ENCODE results near the gene LRCH4. TPM values are rescaled to one million over a fixed set of nuclear protein-coding genes. Genes with fewer than 3 reads are reported as not detected.
A peak's percentile ranks its signal among the peaks of the same experiment; 100 is the strongest.
"Not testable (repeated sequence)": the region's sequence is repeated elsewhere in the genome, so short reads cannot be mapped to it uniquely, and the experiment has no call there.

The LRCH4 gene
- total RNA-seq, 3 donors from 2014 or later = 57.2 to 71.0 (median 63.9) TPM

DNA sequence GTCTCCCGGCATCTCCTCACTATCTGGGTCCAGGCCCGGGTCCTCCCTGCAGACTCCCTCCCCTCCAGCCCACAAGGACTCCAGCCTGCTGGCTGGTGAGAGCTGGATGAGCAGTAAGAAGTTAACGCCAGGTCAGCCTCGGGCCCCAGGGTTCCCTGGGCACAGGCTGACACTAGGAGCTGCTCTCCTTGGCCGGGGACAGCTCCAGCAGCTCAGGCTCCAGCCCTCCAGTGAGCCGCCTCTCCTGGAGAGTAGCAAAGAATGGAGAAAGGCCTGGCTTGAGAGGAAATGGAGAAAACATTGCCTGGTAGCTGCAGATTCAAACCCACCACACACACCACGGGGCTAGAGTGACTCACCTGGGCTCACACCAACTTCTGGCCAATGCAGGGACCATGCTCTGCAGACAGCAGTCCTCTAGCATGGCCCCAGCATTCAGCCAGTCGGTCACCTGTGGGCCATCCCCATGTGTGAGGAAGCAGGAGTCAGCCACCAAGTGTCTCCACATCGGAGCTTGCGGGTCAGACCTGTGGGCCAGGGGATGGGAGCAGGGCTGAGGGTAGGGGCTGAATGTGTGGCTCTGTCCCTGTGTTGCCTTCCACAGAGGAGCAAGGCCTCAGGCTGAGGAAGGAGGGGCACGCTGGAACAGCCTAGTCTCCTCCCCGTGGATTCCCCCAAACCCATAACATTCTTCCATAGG, 18.7 kb downstream of the LRCH4 start:
- H3K9me3 ChIP-seq = no peaks in the 10 kb centered on the region
- intact Hi-C loops (cut with DNase I, micrococcal nuclease) = no loop called here
- DNase-seq = peak in 2 of 3 donors; percentile 36 to 45
- no peak for ATAC-seq
- H3K4me3 ChIP-seq = no peak overlapping the region
- H3K4me1 ChIP-seq (ENCODE audit: low read depth) = peaks cover 32% of the 10 kb centered on the region
- TF ChIP-seq, protein P1, sequence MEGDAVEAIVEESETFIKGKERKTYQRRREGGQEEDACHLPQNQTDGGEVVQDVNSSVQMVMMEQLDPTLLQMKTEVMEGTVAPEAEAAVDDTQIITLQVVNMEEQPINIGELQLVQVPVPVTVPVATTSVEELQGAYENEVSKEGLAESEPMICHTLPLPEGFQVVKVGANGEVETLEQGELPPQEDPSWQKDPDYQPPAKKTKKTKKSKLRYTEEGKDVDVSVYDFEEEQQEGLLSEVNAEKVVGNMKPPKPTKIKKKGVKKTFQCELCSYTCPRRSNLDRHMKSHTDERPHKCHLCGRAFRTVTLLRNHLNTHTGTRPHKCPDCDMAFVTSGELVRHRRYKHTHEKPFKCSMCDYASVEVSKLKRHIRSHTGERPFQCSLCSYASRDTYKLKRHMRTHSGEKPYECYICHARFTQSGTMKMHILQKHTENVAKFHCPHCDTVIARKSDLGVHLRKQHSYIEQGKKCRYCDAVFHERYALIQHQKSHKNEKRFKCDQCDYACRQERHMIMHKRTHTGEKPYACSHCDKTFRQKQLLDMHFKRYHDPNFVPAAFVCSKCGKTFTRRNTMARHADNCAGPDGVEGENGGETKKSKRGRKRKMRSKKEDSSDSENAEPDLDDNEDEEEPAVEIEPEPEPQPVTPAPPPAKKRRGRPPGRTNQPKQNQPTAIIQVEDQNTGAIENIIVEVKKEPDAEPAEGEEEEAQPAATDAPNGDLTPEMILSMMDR (IDR thresholded peaks at IDR 0.05) = no peak
- no peaks in the 10 kb centered on the region for H3K36me3 ChIP-seq (ENCODE audit: low read depth)

GRCh38 chr7:100566018-100566531, 19.9 kb downstream of the LRCH4 start:
- H3K36me3 ChIP-seq (ENCODE audit: low read depth) = no peaks in the 10 kb centered on the region
- peak in 1 of 3 donors; percentile 41 for DNase-seq
- no peak overlapping the region for H3K4me3 ChIP-seq
- no peak for ATAC-seq
- intact Hi-C loops (cut with DNase I, micrococcal nuclease) = no loop called here
- no peaks in the 10 kb centered on the region for H3K9me3 ChIP-seq
- TF ChIP-seq, protein P1 (IDR thresholded peaks at IDR 0.05) = no peak
- H3K4me1 ChIP-seq (ENCODE audit: low read depth) = peaks cover 32% of the 10 kb centered on the region

DNA sequence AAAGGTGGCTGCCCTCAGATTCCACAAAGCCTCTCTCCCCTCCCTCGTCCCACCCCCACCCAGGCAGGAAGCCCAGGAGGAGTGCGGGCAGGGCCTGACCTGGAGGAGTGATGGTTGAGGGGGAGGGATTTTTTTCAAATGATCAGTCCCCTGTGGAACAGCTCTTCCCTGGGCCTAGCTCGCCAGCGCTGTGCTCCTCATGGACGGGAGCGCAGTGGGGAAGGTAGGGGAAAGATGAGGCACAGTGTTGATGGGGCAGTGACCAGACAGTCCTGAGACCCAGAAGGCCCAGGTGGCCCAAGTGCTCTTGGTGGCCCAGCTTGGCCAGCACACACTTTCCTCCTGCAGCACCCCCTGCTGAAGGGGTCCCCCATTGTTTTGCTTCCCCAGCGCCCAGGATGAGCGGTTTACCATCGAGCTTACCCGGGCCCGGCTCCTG, 20.8 kb downstream of the LRCH4 start:
- Histone ChIP-seq H3K36me3 (ENCODE audit: low read depth) (no peaks in the 10 kb centered on the region), H3K4me3 (no peak overlapping the region), H3K4me1 (ENCODE audit: low read depth) (peaks cover 26% of the 10 kb centered on the region), H3K9me3 (no peaks in the 10 kb centered on the region)
- peak in 1 of 3 donors; percentile 43 for DNase-seq
- intact Hi-C loops (cut with DNase I, micrococcal nuclease) = no loop called here
- ATAC-seq = no peak
- TF ChIP-seq, protein P1 (IDR thresholded peaks at IDR 0.05) = no peak

DNA sequence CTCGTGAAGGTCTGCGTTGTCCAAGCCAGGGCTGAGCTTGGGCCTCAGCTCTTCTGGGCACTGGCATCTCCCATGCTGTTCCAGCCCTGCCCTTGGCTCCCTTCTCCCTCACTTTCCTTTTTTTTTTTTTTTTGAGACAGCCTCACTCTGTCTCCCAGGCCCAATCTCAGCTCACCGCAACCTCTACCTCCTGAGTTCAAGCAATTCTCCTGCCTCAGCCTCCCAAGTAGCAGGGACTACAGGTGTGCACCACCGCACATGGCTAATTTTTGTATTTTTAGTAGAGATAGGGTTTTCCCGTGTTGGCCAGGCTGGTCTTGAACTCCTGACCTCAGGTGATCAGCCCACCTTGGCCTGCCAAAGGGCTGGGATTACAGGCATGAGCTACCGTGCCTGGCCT, 21.5 kb downstream of the LRCH4 start:
- peaks cover 19% of the 10 kb centered on the region for H3K4me1 ChIP-seq (ENCODE audit: low read depth)
- not testable (repeated sequence) for DNase-seq; H3K4me3 ChIP-seq; ATAC-seq; H3K36me3 ChIP-seq (ENCODE audit: low read depth); H3K9me3 ChIP-seq
- intact Hi-C loops (cut with DNase I, micrococcal nuclease) = loop anchor here in 1 of 2 donors (5.0 kb wide), 1 partner anchor 102 kb away; the partner anchor contains the start of gene SPACDR

GRCh38 chr7:100563809-100564400, 22.0 kb downstream of the LRCH4 start:
- DNase-seq (peak; percentile 80 to 93 (median 87)), ATAC-seq (peak; percentile 68)
- Histone ChIP-seq H3K4me1 (ENCODE audit: low read depth) (peaks cover 14% of the 10 kb centered on the region), H3K4me3 (no peak overlapping the region), H3K9me3 (no peaks in the 10 kb centered on the region), H3K36me3 (ENCODE audit: low read depth) (no peaks in the 10 kb centered on the region)
- TF ChIP-seq, protein P1 (IDR thresholded peaks at IDR 0.05) = peak; percentile 86
- intact Hi-C loops (cut with DNase I, micrococcal nuclease) = loop anchor here in 1 of 2 donors (5.0 kb wide), 1 partner anchor 102 kb away; the partner anchor contains the start of gene SPACDR

DNA sequence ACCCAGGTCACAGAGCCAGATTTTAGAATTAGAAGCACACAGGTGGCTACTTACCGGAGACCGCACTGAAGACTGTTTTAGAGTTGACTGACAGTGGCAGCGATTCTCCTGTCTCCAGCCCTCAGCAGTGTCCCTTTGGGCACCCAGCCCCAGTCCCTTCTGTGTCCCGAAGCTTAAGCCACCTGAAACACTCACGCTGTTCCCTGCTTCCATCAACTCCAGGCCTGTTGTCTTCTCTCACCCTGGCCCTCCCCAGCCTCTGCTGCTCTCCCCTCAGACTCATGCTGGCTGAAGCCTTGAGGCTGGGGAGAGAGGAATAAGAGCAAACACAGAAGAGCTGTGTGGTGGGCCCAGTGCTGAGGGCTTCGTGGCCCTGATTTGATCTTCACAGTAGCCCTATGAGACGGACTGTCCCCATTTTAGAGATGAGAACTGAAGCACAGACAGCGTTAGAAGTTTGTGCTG, 22.8 kb downstream of the LRCH4 start:
- H3K4me1 ChIP-seq (ENCODE audit: low read depth) = peaks cover 6% of the 10 kb centered on the region
- intact Hi-C loops (cut with DNase I, micrococcal nuclease) = loop anchor here in 1 of 2 donors (5.0 kb wide), 1 partner anchor 101 kb away; the partner anchor contains the start of gene SPACDR
- TF ChIP-seq, protein P1 (IDR thresholded peaks at IDR 0.05) = no peak

More for the DNA sequence above, 22.8 kb downstream of the LRCH4 start:
- DNase-seq (no peak), ATAC-seq (no peak)
- Histone ChIP-seq H3K4me3 (no peak overlapping the region), H3K36me3 (ENCODE audit: low read depth) (no peaks in the 10 kb centered on the region), H3K9me3 (no peaks in the 10 kb centered on the region)
